Tibial artery (tissue), 4 donors: Measurements from ENCODE around the gene RASD1.

Source experiments
- DNase-seq, 2 donors: peaks; one replicate each; pipeline ENCODE4 v3.0.0-alpha.2; 2019
- H3K27ac ChIP-seq, 2 donors: fragments of 200-600 bp; sonication (generic) in 1 of 2; 1 replicate in 1 of 2; 2 replicates in 1 of 2; pipeline ENCODE4 v1.5.1; 2018 to 2019; ENCODE audit warnings: mild to moderate bottlenecking in 1 of 2
- H3K27me3 ChIP-seq, 2 donors: fragments of 200-600 bp; sonication (generic) in 1 of 2; one replicate each; pipeline versions ENCODE4 v1.5.1 to v1.6.0; 2016 to 2019
- H3K36me3 ChIP-seq, 3 donors: fragments of 200-600 bp; sonication (generic) in 2 of 3; one replicate each; pipeline ENCODE4 v1.5.1; 2016 to 2019; ENCODE audit warnings: mild to moderate bottlenecking in 2 of 3
- H3K4me1 ChIP-seq, 4 donors: fragments of 200-600 bp; sonication (generic) in 2 of 4; 1 replicate in 3 of 4; 2 replicates in 1 of 4; pipeline ENCODE4 v1.5.1; 2016 to 2019
- H3K4me3 ChIP-seq, 2 donors: fragments of 200-600 bp; sonication (generic) in 1 of 2; 1 replicate in 1 of 2; 2 replicates in 1 of 2; pipeline ENCODE4 v1.5.1; 2018 to 2019; ENCODE audit warnings: mild to moderate bottlenecking in 2 of 2
- H3K9me3 ChIP-seq, 3 donors: fragments of 200-600 bp; sonication (generic) in 1 of 3; one replicate each; pipeline ENCODE4 v1.5.1; 2016 to 2019
- intact Hi-C: fragments of 100-400 bp; cut with DNase I; formaldehyde crosslinking; loops from one replicate; pipeline ENCODE4 v1.15.0; 2023; ENCODE audit warnings: low total_unique reads
- TF ChIP-seq, protein P1 (sequence below), 2 experiments: fragments of 200-600 bp in 1 of 2; fragments of 450-650 bp in 1 of 2; IDR thresholded peaks; one replicate each; pipeline ENCODE4 v1.5.1; 2017 to 2019; ENCODE audit warnings: antibody characterized with exemption in 2 of 2, mild to moderate bottlenecking in 1 of 2, moderate library complexity in 1 of 2

RASD1 gene

GRCh38 chr17:17496189-17497064, at the start of gene RASD1:
Gene RASD1, minus strand, starts transcription at chr17:17496395. Its CDS starts 214 bp downstream, at chr17:17496181.
- peak; percentile 83 to 94 for DNase-seq
- Histone ChIP-seq H3K9me3 (no peaks in the 10 kb centered on the region), H3K4me1 (peaks cover 0 to 35% (median 19%) of the 10 kb centered on the region in 4 donors), H3K27me3 (no peaks in the 10 kb centered on the region), H3K4me3 (peak within 1 kb of the TSS; percentile 58 to 80), H3K36me3 (peaks cover 5 to 15% (median 11%) of the 10 kb centered on the region in 3 donors), H3K27ac (peak within 1 kb of the TSS; percentile 57 to 76)
- TF ChIP-seq, protein P1, sequence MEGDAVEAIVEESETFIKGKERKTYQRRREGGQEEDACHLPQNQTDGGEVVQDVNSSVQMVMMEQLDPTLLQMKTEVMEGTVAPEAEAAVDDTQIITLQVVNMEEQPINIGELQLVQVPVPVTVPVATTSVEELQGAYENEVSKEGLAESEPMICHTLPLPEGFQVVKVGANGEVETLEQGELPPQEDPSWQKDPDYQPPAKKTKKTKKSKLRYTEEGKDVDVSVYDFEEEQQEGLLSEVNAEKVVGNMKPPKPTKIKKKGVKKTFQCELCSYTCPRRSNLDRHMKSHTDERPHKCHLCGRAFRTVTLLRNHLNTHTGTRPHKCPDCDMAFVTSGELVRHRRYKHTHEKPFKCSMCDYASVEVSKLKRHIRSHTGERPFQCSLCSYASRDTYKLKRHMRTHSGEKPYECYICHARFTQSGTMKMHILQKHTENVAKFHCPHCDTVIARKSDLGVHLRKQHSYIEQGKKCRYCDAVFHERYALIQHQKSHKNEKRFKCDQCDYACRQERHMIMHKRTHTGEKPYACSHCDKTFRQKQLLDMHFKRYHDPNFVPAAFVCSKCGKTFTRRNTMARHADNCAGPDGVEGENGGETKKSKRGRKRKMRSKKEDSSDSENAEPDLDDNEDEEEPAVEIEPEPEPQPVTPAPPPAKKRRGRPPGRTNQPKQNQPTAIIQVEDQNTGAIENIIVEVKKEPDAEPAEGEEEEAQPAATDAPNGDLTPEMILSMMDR (IDR thresholded peaks at IDR 0.05), result peak; percentile 93 to 94
- intact Hi-C loops, result loop anchor here (5.0 kb wide), 2 partner anchors 71 to 96 kb away; partner anchors contain the start of gene PEMT

GRCh38 chr17:17545984-17546383, 49.8 kb upstream of the RASD1 start:
- Histone ChIP-seq H3K27ac (peak overlapping the region in 1 of 2 donors; percentile 28), H3K4me3 (no peak overlapping the region), H3K9me3 (no peaks in the 10 kb centered on the region), H3K36me3 (no peaks in the 10 kb centered on the region), H3K4me1 (peaks cover 0 to 27% (median 19%) of the 10 kb centered on the region in 4 donors), H3K27me3 (no peaks in the 10 kb centered on the region)
- no peak for DNase-seq
- intact Hi-C loops, result no loop called here
- TF ChIP-seq, protein P1 (IDR thresholded peaks at IDR 0.05), result no peak

GRCh38 chr17:17545031-17545820, 49.0 kb upstream of the RASD1 start:
- intact Hi-C loops, result no loop called here
- Histone ChIP-seq H3K27me3 (no peaks in the 10 kb centered on the region), H3K4me1 (peaks cover 0 to 28% (median 19%) of the 10 kb centered on the region in 4 donors), H3K4me3 (no peak overlapping the region), H3K9me3 (no peaks in the 10 kb centered on the region), H3K36me3 (no peaks in the 10 kb centered on the region), H3K27ac (peak overlapping the region in 1 of 2 donors; percentile 28)
- TF ChIP-seq, protein P1 (IDR thresholded peaks at IDR 0.05), result no peak
- DNase-seq, result peak; percentile 47 to 79

DNA sequence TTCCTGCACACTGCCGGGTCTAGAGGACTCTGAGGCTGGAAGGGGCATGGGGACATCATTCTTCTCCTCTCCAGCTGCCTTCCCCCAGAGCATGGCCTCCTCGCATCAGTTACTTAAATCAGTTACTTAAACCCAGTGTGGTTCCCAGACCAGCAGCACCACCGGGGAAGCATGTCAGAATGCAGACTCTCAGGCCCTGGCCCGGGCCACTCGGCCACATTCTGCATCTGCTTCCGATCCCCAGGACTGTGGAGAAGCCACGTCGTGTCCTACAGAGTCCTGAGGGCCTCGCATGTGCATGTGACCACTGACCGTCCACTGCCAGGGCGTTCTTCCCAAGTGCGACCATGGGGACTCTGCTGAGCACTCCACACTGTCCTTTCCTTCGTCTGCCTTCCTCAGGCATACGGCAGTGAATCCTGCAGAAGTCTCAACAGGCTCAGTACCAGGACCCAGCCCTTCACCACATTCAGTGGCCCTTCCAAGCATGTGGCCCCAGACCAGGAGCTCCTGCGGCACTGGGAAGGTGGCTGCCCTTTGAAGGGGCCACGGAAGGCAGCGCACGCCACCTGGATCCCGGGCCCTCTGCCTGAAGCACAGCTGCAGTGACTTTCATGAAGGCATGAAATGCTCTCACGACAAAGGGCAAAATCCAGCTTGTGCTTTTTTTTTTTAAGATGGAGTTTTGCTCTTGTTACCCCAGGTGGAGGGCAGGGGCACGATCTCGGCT, 46.9 kb upstream of the RASD1 start:
- Histone ChIP-seq H3K36me3 (no peaks in the 10 kb centered on the region), H3K9me3 (no peaks in the 10 kb centered on the region), H3K4me3 (no peak overlapping the region), H3K4me1 (peaks cover 0 to 50% (median 28%) of the 10 kb centered on the region in 4 donors), H3K27ac (no peak overlapping the region), H3K27me3 (no peaks in the 10 kb centered on the region)
- no peak for DNase-seq
- intact Hi-C loops, result no loop called here
- TF ChIP-seq, protein P1 (IDR thresholded peaks at IDR 0.05), result no peak

- H3K4me1 ChIP-seq, result peaks cover 0 to 64% (median 34%) of the 10 kb centered on the region in 4 donors
- no peaks in the 10 kb centered on the region for H3K27me3 ChIP-seq
- H3K9me3 ChIP-seq, result no peaks in the 10 kb centered on the region
- TF ChIP-seq, protein P1 (IDR thresholded peaks at IDR 0.05), result no peak
- intact Hi-C loops, result no loop called here
- no peak overlapping the region for H3K4me3 ChIP-seq
- H3K27ac ChIP-seq, result no peak overlapping the region
- DNase-seq, result no peak
- no peaks in the 10 kb centered on the region for H3K36me3 ChIP-seq
Measured at GRCh38 chr17:17541640-17542001, 45.4 kb upstream of the RASD1 start.
